Muscle of arm (tissue), 12 donors: Measurements from ENCODE around the gene PTGES. TPM values are rescaled to one million over a fixed set of nuclear protein-coding genes. Genes with fewer than 3 reads are reported as not detected.
A peak's percentile ranks its signal among the peaks of the same experiment; 100 is the strongest.

Source experiments
- DNase-seq: peaks from one replicate; pipeline ENCODE4 v3.0.0-alpha.2; 2013
- polyA plus RNA-seq, 12 donors: library from polyadenylated mRNA; unstranded; fragments of 120-200 nt; gene quantifications; one replicate each; pipeline ENCODE4 v1.2.1, GENCODE V29; 2013; ENCODE audit not compliant: insufficient read length in 12 of 12

The PTGES gene
- polyA plus RNA-seq, 12 donors = 5.3 to 19.4 (median 9.0) TPM; not detected in 1

DNA sequence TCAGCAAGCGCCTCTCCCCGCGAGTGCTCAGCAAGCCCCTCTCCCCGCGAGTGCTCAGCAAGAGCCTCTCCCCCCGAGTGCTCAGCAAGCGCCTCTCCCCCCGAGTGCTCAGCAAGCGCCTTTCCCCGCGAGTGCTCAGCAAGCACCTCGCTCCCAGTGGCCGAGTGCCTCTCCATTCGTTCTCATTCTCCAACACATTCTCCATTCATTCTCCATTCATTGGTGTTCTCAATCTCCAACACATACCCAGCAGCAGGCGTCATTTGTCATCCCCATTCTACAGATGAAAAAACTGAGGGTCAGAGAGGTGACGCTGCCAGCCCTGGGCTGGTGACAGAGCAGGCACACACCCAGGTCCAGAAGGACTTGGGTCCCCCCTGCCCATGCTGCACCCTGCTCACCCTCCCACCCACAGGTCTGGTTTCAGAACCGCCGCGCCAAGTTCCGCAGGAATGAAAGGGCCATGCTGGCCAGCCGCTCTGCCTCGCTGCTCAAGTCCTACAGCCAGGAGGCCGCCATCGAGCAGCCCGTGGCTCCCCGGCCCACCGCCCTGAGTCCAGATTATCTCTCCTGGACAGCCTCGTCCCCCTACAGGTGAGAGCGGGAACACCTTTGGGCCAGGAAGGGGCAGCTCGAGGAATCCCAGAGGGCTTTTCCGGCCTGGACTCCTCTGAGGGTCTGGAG lies 32.5 kb downstream of the PTGES start:
- no peak for DNase-seq

DNA sequence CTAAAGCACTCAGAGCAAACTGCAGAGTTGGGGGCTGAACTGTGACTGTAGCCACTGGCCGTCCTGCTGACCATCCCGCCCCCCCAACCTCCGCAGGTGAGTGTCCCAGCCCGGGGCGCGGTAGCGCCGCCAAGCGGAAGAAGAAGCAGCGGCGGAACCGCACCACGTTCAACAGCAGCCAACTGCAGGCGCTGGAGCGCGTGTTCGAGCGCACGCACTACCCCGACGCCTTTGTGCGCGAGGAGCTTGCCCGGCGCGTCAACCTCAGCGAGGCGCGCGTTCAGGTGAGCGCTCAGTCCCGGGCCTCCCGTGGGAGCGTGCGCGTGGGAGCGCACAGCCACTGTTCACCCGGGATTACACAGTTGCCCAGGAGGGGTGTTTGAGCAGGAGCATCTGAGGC lies 33.7 kb downstream of the PTGES start:
- no peak for DNase-seq

DNA sequence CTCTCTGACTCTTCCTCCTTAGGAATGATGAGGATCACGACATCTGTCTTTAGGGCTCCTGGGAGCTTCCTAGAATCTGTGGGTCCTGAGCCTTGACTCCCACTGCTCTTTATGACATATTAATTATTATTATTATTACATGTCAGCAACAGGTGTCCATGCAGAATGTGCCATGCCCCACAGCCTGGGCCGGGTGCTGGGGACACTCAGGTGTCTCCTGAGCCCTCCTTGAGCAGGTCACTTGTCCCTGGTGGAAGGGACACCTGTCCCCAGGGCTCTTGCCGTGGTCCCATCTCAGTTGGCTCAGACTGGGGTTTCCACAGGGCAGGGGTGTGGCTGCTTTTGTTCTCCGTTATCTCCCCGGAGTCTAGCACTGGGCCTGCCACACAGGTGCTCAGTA lies 34.2 kb downstream of the PTGES start:
- DNase-seq = no peak

DNA sequence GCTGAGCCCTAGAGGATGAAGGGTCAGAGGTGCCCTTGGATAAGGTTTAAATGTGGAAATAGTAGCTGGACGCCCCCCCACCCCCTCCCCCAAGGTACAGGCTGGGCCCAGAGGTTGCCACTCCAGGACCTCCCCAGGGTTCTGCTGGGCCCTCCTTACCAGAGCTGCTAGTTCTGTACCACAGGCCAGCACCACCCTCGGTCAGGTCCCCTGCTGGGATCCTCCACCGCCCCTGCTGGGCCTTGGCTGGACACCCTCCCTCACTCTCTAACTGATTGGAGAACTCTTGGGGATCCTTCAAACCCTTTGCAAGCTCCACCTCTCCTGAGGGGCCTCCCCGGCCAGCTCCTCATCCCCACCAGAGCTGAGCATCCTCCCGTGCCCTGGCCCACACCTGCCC lies 34.9 kb downstream of the PTGES start:
- no peak for DNase-seq

DNA sequence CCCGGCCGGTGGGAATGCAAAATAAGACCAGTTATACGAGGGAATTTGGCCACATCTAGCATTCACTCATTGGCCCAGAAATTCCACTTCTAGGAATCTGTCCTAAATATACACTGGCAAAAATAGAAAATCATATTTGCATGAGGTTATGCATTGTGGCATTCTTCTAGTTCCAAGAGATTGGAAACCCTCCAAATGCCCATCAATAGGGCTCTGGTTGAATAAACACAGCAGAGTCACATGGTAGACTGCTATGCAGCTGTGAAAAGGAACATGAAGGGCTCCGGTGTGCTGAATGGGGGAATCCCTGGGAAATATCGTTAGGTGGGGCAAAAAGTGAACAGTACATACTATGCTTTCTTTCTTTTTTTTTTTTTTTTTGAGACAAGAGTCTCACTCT lies 36.8 kb downstream of the PTGES start:
- DNase-seq = no peak

DNA sequence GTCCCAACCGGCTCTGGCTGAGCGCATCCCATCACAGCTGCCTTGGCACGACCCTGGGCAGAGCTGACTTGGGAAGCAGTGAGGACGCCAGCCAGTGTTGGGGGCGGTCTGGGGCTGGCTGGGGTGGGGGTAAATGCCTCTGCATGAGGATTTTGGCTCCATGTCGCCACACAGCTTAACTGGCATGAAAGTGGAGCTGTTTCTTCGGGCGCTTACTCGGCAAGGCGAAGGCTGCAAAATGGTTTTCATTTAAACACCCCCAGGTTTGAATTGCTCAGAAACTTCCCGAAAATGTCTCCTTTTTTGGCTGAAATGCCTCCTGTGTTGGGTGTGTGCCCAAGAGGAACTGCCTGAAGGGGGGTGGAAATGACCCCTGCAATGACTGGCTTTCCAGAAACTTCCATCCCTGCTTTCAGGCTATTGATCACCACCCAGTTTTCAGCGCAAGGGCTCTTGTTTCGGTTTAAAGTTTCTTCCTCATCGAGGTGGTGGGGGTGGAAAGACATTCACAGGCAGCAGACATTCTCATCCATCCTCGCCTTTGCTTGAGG lies 38.3 kb downstream of the PTGES start:
- DNase-seq = peak; percentile 44

DNA sequence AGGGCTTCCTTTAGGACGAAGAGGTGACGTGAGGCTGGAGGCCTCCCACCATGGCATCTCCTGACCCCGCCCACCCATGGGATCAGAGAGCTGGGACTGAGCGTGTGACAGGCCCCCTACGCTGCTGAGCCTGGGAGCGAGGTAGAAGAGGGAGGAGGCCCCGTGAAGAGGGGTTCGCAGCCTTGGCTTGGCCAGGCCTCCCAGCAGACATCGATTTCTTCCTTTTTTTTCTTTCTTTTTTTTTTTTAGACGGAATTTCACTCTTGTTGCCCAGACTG lies 39.5 kb downstream of the PTGES start:
- no peak for DNase-seq

DNA sequence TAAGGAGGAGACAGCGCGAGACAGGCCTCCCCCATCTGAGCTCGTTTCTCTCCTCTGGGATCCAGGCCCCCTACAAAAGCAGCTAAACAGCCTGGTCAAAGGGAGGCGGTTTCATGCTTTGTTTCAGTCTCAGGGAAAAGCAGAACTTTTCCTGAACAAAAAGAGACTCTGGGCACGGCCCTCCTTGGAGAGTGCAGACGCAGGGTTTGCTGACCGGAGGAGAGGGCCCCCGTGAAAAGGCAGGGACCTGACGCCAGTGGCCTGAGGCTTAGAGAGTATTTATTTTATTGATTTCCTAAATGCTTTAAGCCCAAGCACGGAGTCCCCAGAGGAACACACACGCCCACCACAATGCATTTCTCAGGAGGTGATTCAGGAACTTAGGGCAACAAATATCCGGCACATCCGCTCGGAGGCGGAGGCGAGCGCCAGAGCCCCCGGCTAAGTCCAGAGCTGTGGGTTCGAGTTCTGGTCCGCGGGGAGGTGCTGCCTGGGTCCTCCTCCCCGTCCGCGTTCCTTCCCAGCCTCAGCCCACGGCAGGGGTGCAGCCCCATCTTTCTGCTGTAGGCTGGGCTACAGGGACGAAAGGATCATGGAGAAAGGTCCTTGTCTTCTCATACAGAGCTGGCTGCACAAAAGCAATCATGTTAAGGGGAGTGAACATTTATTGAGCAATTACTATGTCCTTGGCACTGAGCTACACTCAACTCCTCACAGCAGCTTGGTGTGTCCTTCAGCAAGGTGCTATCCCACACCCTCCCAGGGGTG lies 40.0 kb downstream of the PTGES start:
- peak; percentile 29 for DNase-seq

DNA sequence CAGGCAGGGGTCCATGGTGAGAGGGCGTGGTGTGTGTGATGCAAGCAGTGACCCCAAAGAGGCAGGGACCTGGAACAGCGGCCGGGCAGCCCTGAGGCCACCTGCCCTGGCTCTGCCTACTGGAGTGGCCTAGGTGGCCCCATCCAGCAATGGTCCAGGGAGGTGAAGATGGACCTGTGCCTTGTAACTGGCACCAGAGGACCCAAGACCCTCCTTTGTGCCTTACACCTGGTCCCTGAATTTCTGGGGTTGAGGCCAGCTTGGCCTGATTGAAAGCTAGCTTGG lies 42.7 kb downstream of the PTGES start:
- DNase-seq = no peak

DNA sequence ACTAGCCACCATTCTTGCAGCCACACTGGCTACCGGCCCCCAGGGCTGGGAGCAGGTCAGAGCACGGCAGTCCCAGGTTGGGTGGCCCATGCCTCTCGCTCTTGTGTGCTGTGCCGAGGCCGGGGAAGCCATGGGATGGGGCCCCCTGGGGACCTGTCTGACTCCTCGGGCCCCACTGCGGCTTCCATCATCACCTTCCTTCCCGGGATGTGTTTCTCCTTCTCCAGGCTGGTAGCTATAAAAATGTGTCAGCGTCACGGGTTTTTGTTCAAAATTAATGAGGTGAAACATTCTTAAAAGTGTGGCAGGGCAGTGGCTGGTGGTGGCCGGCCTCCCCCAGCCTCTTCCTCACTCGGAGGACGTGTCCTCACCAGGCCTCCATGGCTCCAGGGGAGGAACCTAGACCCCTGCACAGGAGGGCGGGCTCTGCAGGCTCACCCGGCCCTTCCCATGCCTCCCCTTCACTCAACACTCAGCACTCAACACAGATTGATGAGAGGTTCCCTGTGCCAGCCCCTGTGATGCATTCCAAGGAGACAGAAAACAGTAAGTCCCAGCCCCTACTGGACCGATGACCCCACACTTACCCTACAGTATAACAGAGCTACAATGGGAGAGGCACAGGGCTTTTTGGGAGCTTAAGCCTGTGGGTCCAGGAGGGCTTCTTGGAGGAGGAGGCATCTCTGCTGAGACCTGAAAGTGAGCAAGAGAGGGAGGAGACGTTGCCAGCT lies 43.2 kb downstream of the PTGES start:
- DNase-seq = no peak

DNA sequence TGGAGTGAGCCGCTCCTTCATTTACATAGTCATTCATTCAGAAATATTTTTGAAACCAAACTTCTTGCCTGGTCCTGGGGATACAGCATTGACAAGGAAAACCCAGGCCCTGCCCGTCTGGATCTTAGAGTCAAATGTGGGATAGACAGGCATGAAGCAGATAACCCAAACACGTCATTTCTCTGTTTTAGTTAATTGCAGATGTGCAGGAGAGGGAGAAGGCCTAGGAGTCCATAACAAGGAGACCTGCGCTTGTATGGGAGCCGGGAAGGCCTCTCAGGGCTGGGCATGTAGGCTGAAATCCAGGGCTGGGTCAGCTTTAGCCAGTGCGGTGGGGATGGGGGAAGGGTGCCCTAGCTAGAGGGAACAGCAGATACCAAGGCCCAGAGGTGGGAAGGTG lies 44.0 kb downstream of the PTGES start:
- no peak for DNase-seq

DNA sequence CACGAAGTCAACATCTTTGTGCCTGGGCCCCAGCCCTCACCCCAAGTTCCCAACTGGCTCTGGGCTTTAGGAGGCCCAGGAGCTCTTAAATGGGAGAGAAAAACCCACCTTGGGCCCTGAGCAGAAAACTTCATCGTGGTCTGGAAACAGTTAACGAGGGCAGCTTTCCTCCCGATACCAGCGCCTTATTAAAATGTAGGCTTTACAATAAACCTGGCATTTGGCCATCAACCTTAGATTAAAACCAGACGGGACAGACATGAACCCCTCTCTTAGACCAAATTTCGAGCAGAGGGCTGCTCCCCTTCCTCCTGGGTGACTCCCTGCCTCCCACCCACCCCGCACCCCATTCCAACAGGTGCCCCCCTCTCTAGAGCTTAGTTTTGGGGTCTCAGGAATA lies 48.0 kb downstream of the PTGES start:
- DNase-seq = no peak

DNA sequence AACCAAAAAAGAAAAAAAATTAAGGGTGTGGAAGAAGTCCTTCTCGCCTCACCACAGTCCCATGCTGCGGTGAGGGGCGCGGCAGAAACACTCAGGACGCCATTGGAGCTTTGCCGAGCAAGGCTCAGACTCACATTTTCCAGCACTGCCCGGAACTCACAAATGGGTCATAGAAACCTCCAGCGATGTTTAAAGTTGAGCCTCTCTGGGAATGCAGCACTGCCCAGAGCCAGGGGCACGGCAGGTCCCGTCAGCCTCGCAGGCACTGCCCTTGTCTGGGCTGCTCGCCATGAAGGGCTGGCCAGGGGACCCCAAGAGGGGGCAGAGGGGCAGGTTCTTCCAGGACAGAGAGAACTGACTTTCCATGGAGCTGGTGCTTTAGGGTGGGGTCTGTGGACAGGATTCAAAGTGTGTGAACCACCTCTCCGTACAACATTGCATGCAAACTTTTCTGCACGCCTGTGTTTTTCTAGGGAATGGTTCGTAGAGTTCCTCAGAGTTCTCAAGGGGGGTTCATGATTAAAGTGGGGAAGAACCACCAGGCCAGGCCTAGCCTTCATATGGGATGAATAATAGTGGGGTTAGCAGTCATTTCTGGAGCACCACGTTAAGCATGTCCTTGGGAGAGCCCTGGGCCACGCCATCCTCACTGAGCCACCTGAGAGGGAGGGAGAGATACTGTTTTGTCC lies 49.0 kb downstream of the PTGES start:
- peak; percentile 79 for DNase-seq

DNA sequence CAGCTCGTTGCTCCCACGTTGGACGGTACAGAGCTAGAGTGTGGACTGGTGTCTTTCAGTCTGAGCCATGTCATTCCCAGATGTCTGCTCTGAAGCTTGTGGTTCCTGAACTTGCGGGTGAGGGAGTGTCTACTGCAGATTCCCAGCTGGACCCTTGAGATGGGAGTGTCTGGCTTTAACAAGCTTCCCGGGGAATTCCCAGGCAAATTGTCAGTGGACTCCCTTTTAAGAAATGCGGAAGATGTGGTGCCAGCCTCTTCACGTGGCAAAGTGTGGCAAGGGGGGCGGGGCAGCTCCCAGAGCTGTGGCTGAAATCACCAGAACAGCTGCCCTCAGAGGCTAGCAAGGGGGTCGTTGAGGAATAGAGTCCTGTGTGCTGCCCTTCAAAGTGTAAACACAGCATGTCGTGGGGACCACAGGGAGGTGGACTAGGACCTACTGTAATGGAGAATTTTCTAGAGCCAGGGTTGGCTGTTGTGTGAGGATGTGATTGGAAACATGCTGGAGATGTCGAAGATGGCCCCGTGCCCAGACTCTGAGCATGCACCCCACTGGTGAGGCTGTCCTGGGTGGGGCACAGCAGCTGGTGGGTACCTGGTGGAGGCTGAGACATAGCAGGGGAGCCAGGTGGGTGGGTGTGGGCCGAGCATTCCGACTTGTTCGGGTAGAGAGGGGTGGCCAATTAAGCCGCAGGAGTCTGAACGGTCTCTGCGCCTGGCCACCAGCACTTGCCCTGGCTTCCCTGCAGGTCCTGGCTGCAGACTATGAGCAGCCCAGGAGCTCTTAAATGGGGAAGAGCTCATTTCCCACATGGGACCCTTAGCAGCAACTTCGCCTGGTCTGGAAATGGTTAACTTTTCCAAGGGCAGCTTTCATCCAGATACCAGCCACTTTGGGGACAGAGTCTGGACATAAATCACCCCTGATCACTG lies 50.0 kb downstream of the PTGES start:
- DNase-seq = no peak

DNA sequence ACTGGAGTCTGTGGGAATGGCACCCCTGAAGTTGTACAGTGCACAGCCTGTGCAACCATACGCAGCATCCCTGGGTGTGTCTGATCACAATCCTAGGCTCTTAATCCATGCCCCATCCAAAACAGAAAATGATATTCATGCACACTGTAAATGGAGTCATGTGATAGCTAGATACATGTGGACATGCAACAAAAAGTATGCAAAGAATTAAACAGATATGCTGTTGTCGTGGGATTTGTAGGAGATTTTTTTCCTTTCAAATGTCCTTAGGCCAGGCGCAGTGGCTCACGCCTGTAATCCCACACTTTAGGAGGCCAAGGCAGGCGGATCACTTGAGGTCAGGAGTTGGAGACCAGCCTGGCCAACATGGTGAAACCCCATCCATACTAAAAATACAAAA lies 51.3 kb downstream of the PTGES start:
- DNase-seq = no peak

DNA sequence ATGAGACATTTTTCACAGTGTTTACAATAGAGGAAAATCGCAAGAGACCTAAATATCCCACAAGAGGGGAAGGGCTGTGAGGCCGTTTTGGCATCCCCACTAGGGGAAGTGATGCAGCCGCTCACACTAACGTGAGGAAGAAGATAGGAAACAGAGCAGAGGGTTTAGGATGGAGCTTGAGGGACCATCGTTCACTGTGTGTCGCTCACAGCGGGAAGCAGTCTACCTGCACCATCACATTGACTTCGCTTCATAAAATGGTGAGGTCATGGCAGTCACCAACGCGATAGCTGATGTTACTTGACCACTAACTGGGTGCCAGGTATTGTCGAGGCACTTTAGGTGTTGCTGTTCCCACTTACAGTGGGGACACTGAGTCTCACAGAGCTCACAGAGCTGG lies 51.8 kb downstream of the PTGES start:
- DNase-seq = no peak

DNA sequence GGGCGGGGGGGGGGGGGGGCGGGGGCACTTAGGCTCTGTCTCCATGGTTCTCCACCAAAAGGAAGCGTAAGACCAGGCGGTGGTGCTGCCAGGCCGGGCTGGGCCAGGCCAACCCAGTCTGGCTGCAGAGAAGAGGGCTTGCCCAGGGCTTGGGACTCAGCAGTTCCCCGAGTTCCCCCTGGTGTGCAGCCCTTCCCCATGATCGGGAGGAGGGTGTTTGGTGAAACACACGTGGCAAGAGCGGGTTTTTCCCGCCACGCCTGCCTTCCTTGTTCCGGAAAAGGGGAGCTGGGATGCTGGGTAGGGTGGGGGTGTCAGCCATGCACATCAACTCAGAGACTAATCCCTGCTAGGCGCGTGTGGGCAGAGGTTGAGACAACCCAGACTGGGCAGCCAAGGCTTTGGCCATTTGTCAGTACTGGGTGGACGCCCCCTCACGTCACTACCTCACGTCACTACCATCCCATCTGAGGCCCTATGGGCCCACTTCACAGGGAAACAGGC lies 54.5 kb downstream of the PTGES start:
- no peak for DNase-seq

DNA sequence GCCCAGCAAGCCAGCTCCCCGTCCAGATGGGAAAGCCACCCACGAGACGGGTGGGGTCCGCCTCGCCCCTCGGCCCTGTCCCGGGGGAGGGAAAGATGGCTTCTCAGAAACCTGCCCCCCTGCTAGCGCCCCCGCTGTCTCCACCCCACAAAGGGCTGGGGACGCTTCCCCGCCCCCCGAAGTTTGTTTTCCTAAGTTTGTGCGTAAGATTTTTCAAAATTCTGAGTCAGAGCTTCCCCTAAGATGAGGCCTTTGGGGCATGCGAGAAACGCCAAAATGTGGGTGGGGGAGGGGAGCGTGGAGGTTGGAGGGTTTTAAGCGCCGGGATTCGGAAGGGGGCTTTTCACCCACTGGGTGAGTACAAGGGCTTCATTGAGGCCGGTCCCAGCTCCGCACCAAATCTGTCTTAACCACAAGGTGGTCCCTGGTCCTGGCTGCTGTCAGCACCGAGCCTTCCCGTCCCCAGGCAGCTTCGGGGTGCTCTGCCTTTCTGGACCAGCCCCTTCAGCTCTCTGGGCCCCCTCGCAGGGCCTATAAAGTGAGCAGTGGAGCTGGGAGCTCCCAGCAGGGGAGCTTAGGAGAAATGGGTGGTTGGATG lies 55.1 kb downstream of the PTGES start:
- DNase-seq = peak; percentile 65

DNA sequence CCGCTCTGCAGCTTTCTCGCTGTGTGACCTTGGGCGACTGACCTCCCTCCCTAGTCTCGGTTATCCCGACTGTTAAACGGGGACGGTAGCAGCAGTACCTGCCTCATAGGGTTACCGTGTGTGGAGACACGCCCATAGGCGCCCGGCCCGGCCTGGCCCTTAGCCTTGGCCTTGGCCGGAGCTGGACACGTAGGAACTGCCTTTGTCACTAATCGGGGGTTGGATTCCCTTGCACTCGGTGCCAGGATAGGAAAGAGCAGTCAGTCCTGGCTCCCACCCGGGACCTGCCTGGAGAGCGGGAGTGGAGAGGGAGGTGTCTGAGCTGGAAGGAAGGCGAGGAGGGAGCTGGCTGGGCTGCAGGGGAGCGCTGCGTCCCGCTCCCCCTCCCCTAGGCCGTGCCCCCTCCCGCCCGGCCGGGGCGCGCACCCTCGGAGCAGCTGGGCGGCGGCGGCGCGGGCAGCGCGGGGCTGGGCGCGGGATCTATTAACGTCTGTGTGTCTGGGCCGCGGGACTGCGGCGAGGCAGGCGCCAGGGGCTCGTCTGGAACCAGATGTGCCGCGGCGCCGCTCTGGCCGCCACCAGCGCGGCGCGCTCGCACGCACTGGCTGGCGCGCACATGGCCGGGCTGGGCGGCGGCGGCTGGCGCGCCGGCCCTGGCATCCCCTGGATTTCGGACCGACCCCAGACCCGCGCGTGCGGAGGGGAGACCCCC lies 55.7 kb downstream of the PTGES start:
- peak; percentile 43 for DNase-seq

DNA sequence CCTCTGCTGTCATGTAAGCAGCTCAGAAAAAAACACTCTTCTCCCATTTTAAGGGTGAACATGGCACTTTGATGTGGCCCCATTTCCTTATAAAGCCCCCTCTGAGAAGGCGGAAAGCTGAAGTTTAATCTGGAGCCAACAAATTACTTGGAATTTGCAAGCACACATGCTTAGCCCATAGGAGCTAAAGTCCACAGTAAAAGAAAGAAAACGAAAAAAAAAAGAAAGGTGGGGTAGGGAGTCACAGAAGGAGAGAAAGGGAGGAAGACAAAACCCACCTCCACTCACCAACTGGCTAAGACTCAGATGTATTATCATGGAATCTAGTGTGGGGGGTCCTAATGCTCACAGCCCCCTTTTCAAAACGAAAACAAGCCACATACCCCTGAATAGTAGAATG lies 57.0 kb downstream of the PTGES start:
- DNase-seq = no peak
